B cell (primary cell): Measurements from ENCODE around the gene ZNF764. TPM values are rescaled to one million over a fixed set of nuclear protein-coding genes. Genes with fewer than 3 reads are reported as not detected.

ENCODE experiments used
- ATAC-seq: fragments of 200-7000 bp; cut with Tn5 transposase; one replicate; pipeline ENCODE4 v1.10.0; 2021; ENCODE audit warnings: low read depth, mild to moderate bottlenecking, moderate number of reproducible peaks, moderate library complexity
- CTCF ChIA-PET: fragments of 350-600 bp; sonication (Branson Sonifier 250); formaldehyde crosslinking; loops from one replicate; lab custom pipeline; 2021; ENCODE audit warnings: antibody characterized with exemption, inconsistent platforms; lab: Charles Lee
- POLR2A ChIA-PET: fragments of 350-600 bp; sonication (Branson Sonifier 250); formaldehyde crosslinking; loops from one replicate; lab custom pipeline; 2021; ENCODE audit warnings: antibody characterized with exemption; lab: Charles Lee
- DNase-seq: peaks from one replicate; pipeline ENCODE4 v3.0.0; 2013
- H2AFZ ChIP-seq: 2 replicates; pipeline ENCODE4 v1.6.1; 2012; ENCODE audit warnings: mild to moderate bottlenecking, low read depth, low read length; ENCODE audit not compliant: insufficient read depth, poor library complexity, severe bottlenecking
- H3K27ac ChIP-seq, 2 donors: 1 replicate in 1 of 2; 2 replicates in 1 of 2; pipeline ENCODE4 v1.5.1; 2012 to 2013; ENCODE audit warnings: low read length in 2 of 2, mild to moderate bottlenecking in 2 of 2, moderate library complexity in 1 of 2
- H3K27me3 ChIP-seq, 4 experiments: fragments of 200-600 bp in 1 of 4; sonication (generic) in 1 of 4; replicated peaks in 1 of 4; 1 replicate in 2 of 4; 2 replicates in 2 of 4; pipeline versions ENCODE4 v1.6.1 to v1.7.0; 2013 to 2016; ENCODE audit warnings: low read length in 3 of 4, mild to moderate bottlenecking in 2 of 4, mixed read lengths in 1 of 4, moderate library complexity in 1 of 4; ENCODE audit not compliant: insufficient read depth in 4 of 4, control insufficient read depth in 3 of 4; ENCODE audit errors: control extremely low read depth in 1 of 4
- H3K36me3 ChIP-seq, 2 experiments: replicated peaks in 1 of 2; 1 replicate in 1 of 2; 2 replicates in 1 of 2; pipeline versions ENCODE4 v1.6.1 to v1.7.1; 2013; ENCODE audit warnings: low read length in 1 of 2; ENCODE audit not compliant: insufficient read depth in 2 of 2, control insufficient read depth in 1 of 2; ENCODE audit errors: control extremely low read depth in 1 of 2, extremely low read depth in 1 of 2
- H3K4me1 ChIP-seq, 2 donors: fragments of 200-600 bp in 1 of 2; sonication (generic) in 1 of 2; 1 replicate in 1 of 2; 2 replicates in 1 of 2; pipeline versions ENCODE4 v1.5.1 to v1.6.1; 2013 to 2017; ENCODE audit warnings: low read length in 2 of 2; ENCODE audit not compliant: control insufficient read depth in 2 of 2, insufficient read depth in 2 of 2
- H3K4me2 ChIP-seq: replicated peaks from 2 replicates; pipeline ENCODE3; 2012; ENCODE audit warnings: mild to moderate bottlenecking, low read depth, low read length; ENCODE audit not compliant: poor library complexity, severe bottlenecking
- H3K4me3 ChIP-seq, 5 experiments: fragments of 200-600 bp in 1 of 5; sonication (generic) in 1 of 5; 1 replicate in 3 of 5; 2 replicates in 2 of 5; pipeline versions ENCODE4 v1.5.1 to v1.7.0; 2011 to 2016; ENCODE audit warnings: low read length in 4 of 5, mild to moderate bottlenecking in 4 of 5, low read depth in 2 of 5, control low read depth in 1 of 5, moderate library complexity in 1 of 5; ENCODE audit not compliant: insufficient read depth in 1 of 5; ENCODE audit errors: control extremely low read depth in 1 of 5, extremely low read depth in 1 of 5
- H3K79me2 ChIP-seq: fragments of 200-600 bp; sonication (generic); one replicate; pipeline ENCODE4 v1.6.0; 2016; ENCODE audit warnings: low read length; ENCODE audit not compliant: control insufficient read depth, insufficient read depth
- H3K9ac ChIP-seq: fragments of 200-600 bp; sonication (generic); 2 replicates; pipeline ENCODE4 v1.6.1; 2017; ENCODE audit warnings: mild to moderate bottlenecking, low read length, moderate library complexity
- H3K9me3 ChIP-seq, 3 donors: one replicate each; pipeline versions ENCODE4 v1.6.1 to v1.7.1; 2013; ENCODE audit warnings: low read length in 2 of 3; ENCODE audit not compliant: control insufficient read depth in 2 of 3, insufficient read depth in 1 of 3; ENCODE audit errors: control extremely low read depth in 1 of 3
- H4K20me1 ChIP-seq: 2 replicates; pipeline ENCODE4 v1.6.0; 2012; ENCODE audit warnings: mild to moderate bottlenecking, low read length; ENCODE audit not compliant: insufficient read depth, control insufficient read depth, poor library complexity, severe bottlenecking
- H3K27ac Mint-ChIP-seq: one replicate; pipeline ENCODE4 v1.8.0; 2021; ENCODE audit warnings: mixed read lengths
- H3K27me3 Mint-ChIP-seq: one replicate; pipeline ENCODE4 v1.8.0; 2021; ENCODE audit warnings: mixed read lengths
- H3K4me1 Mint-ChIP-seq: one replicate; pipeline ENCODE4 v1.8.0; 2021; ENCODE audit warnings: mixed read lengths
- H3K4me3 Mint-ChIP-seq: one replicate; pipeline ENCODE4 v1.8.0; 2021; ENCODE audit warnings: mixed read lengths
- H3K9me3 Mint-ChIP-seq: one replicate; pipeline ENCODE4 v1.8.0; 2022; ENCODE audit warnings: mixed read lengths; ENCODE audit not compliant: insufficient read depth
- CTCF ChIP-seq: fragments of 200-600 bp; IDR thresholded peaks from one replicate; pipeline ENCODE4 v1.8.0; 2022; ENCODE audit warnings: antibody characterized with exemption, mild to moderate bottlenecking
- EZH2 ChIP-seq: IDR thresholded peaks from 2 replicates; pipeline ENCODE4 v1.6.1; 2012; ENCODE audit warnings: borderline replicate concordance, low read depth, mild to moderate bottlenecking, moderate library complexity, low read length; ENCODE audit not compliant: insufficient read depth, poor library complexity, severe bottlenecking
- WGBS: methylation state at CpG from one replicate; pipeline ENCODE4 v1.1.5; 2013; ENCODE audit warnings: missing lambda C conversion rate; ENCODE audit not compliant: insufficient coverage; 5-methylcytosine and 5-hydroxymethylcytosine counted together
- intact Hi-C: fragments of 100-400 bp; cut with micrococcal nuclease; formaldehyde crosslinking; loops from one replicate; pipeline ENCODE4 v1.10.0; 2022
- polyA plus RNA-seq: library from polyadenylated mRNA; depleted of rRNA; stranded (reverse); fragments of >200 nt; gene quantifications from 2 replicates; pipeline ENCODE4 v1.2.3, GENCODE V29; 2012
- total RNA-seq, 2 donors: library from RNA; stranded (reverse); fragments of 120-200 nt in 1 of 2; gene quantifications; 1 replicate in 1 of 2; 2 replicates in 1 of 2; pipeline versions ENCODE4 v1.2.3 to v1.2.4, GENCODE V29; 2013 to 2022

The ZNF764 gene
- total and polyA plus RNA-seq, 2 donors (not counting 1 experiment from before 2014, with no cell fraction given) = 12.6 to 20.9 TPM

GRCh38 chr16:30569281-30569680 lies 11.1 kb upstream of the ZNF764 start:
- Histone ChIP-seq H3K27ac (peak overlapping the region in 1 of 2 donors; percentile 66), H3K36me3 (no peaks in the 10 kb centered on the region), H3K27me3 (no peaks in the 10 kb centered on the region), H3K4me1 (peaks cover 29 to 43% of the 10 kb centered on the region in 2 donors), H3K9ac (no peak overlapping the region), H3K4me3 (no peak overlapping the region), H4K20me1 (no peaks in the 10 kb centered on the region), H3K79me2 (peaks cover 6% of the 10 kb centered on the region), H2AFZ (no peak overlapping the region), H3K9me3 (no peaks in the 10 kb centered on the region), H3K4me2 (no peak overlapping the region)
- TF ChIP-seq EZH2 (no peak), CTCF (no peak)
- intact Hi-C loops = no loop called here
- peaks cover 37% of the 10 kb centered on the region for H3K4me1 Mint-ChIP-seq
- ATAC-seq (no peak), DNase-seq (no peak)
- H3K4me3 Mint-ChIP-seq = peak overlapping the region; percentile 26
- CTCF ChIA-PET = interaction anchor here (1.2 to 1.3 kb wide), 2 partner anchors 11 to 139 kb away, joined by 3 to 8 read pairs; partner anchors contain the start of genes DCTPP1 and ZNF764
- 100% methylated on average over 1 of the region's 3 CpGs for WGBS
- H3K27me3 Mint-ChIP-seq = no peaks in the 10 kb centered on the region
- H3K27ac Mint-ChIP-seq = peak overlapping the region; percentile 50
- no peaks in the 10 kb centered on the region for H3K9me3 Mint-ChIP-seq
- POLR2A ChIA-PET = interaction anchor here (0.7 to 1.4 kb wide), 4 partner anchors 11 to 140 kb away, joined by 5 to 18 read pairs (median 8); partner anchors contain the start of genes DCTPP1 and ZNF764

GRCh38 chr16:30567991-30568638 lies 9.9 kb upstream of the ZNF764 start:
- peak overlapping the region; percentile 97 for H3K27ac Mint-ChIP-seq
- H4K20me1 ChIP-seq = no peaks in the 10 kb centered on the region
- DNase-seq = peak; percentile 62
- 6% methylated on average over 2 of the region's 6 CpGs for WGBS
- ChIA-PET CTCF (interaction anchor here (0.7 to 1.9 kb wide), 7 partner anchors 10 to 138 kb away, joined by 3 to 8 read pairs (median 5); partner anchors contain the start of genes DCTPP1 and ZNF764), POLR2A (interaction anchor here (0.6 to 1.4 kb wide), 7 partner anchors 10 to 699 kb away, joined by 3 to 18 read pairs (median 6); partner anchors contain the start of genes ZNF764 and ZNF785)
- H3K4me3 Mint-ChIP-seq = peak overlapping the region; percentile 81
- peak overlapping the region; percentile 58 for H2AFZ ChIP-seq
- peak; percentile 8 for ATAC-seq
- H3K9me3 Mint-ChIP-seq = no peaks in the 10 kb centered on the region
- H3K9me3 ChIP-seq = no peaks in the 10 kb centered on the region
- H3K4me1 Mint-ChIP-seq = peaks cover 35% of the 10 kb centered on the region
- H3K4me3 ChIP-seq = no peak overlapping the region
- no peak for TF ChIP-seq CTCF
- no peak for TF ChIP-seq EZH2
- no peaks in the 10 kb centered on the region for H3K27me3 ChIP-seq
- H3K4me2 ChIP-seq = peak overlapping the region; percentile 59
- no peaks in the 10 kb centered on the region for H3K27me3 Mint-ChIP-seq
- H3K27ac ChIP-seq = peak overlapping the region; percentile 59 to 66
- H3K36me3 ChIP-seq = no peaks in the 10 kb centered on the region
- H3K4me1 ChIP-seq = peaks cover 29 to 43% of the 10 kb centered on the region in 2 donors
- H3K79me2 ChIP-seq = peaks cover 6% of the 10 kb centered on the region
- H3K9ac ChIP-seq = peak overlapping the region; percentile 28
- intact Hi-C loops = no loop called here
